ENCODE data around the gene STOX1. TPM values are rescaled to one million over a fixed set of nuclear protein-coding genes. Genes with fewer than 3 reads are reported as not detected.

The STOX1 gene
- total and polyA plus RNA-seq, 10 of the 15 experiments (the other 5 are each of a cell fraction or from before 2014, with no cell fraction given) = 0.18 to 1.2 (median 0.67) TPM; not detected in 1

DNA sequence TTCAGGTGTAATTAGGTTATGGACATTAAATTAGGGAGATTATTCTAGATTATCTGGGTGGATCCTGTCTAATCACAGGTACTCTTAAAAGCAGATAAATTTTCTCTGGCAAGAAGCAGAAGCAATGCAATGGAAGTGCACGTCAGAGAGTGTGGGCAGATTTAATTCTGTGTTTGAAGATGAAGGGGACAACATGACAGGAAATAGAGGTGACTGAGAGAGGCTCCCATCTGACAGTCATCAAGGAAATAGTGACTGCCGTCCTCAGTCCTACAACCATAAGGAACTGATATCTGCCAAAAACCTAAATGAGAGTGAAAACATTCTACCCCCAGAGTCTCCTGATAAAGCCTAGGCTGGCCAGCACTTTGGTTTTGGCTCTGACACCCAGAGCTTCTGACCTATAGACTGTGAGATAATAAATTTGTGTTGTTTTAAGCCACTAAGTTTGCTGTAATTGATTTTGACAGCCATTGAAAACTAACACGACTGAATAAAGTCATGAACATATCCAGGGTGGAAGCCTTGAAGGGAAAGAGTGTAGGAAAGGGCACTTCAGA, 43.3 kb downstream of the STOX1 start:
- Histone ChIP-seq H3K9ac (ENCODE audit: control insufficient read depth, insufficient read depth, low read length) (no peak overlapping the region), H3K36me3 (ENCODE audit: control insufficient read depth in 2 of 2, insufficient read depth in 2 of 2, low read length in 1 of 2) (no peaks in the 10 kb centered on the region), H3K4me1 (ENCODE audit: control insufficient read depth, insufficient read depth, low read length) (no peaks in the 10 kb centered on the region), H3K79me2 (ENCODE audit: control insufficient read depth, insufficient read depth, low read length) (no peaks in the 10 kb centered on the region), H3K9me3 (replicated peaks; ENCODE audit: control insufficient read depth, insufficient read depth, low read length) (no peaks in the 10 kb centered on the region; the same call in 2 of the 3 replicates), H3K27me3 (replicated peaks in 1 of 2; ENCODE audit: control insufficient read depth in 2 of 2, insufficient read depth in 2 of 2, low read length in 1 of 2) (no peaks in the 10 kb centered on the region), H4K20me1 (ENCODE audit: control insufficient read depth, insufficient read depth) (no peaks in the 10 kb centered on the region), H3K27ac (ENCODE audit: control insufficient read depth, insufficient read depth) (no peak overlapping the region), H3K4me3 (no peak overlapping the region), H2AFZ (ENCODE audit: control insufficient read depth, low read depth, low read length) (no peak overlapping the region), H3K4me2 (ENCODE audit: control insufficient read depth, insufficient read depth) (no peak overlapping the region)
- WGBS (ENCODE audit: insufficient coverage, insufficient replicate concordance, low lambda C conversion rate, missing lambda C conversion rate) = 58% methylated on average over 3 of the region's 3 CpGs
- RAD21 ChIA-PET (ENCODE audit: unreplicated experiment) = no interaction called here
- in situ Hi-C loops (cut with MboI) (no loop called here), intact Hi-C loops (cut with micrococcal nuclease; ENCODE audit: unreplicated experiment) (no loop called here)
- CTCF ChIA-PET = no interaction called here
- TF ChIP-seq, protein P1, sequence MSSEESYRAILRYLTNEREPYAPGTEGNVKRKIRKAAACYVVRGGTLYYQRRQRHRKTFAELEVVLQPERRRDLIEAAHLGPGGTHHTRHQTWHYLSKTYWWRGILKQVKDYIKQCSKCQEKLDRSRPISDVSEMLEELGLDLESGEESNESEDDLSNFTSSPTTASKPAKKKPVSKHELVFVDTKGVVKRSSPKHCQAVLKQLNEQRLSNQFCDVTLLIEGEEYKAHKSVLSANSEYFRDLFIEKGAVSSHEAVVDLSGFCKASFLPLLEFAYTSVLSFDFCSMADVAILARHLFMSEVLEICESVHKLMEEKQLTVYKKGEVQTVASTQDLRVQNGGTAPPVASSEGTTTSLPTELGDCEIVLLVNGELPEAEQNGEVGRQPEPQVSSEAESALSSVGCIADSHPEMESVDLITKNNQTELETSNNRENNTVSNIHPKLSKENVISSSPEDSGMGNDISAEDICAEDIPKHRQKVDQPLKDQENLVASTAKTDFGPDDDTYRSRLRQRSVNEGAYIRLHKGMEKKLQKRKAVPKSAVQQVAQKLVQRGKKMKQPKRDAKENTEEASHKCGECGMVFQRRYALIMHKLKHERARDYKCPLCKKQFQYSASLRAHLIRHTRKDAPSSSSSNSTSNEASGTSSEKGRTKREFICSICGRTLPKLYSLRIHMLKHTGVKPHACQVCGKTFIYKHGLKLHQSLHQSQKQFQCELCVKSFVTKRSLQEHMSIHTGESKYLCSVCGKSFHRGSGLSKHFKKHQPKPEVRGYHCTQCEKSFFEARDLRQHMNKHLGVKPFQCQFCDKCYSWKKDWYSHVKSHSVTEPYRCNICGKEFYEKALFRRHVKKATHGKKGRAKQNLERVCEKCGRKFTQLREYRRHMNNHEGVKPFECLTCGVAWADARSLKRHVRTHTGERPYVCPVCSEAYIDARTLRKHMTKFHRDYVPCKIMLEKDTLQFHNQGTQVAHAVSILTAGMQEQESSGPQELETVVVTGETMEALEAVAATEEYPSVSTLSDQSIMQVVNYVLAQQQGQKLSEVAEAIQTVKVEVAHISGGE (CRISPR knock-in tag; IDR thresholded peaks at IDR 0.05) = no peak
- TF ChIP-seq TARDBP (IDR thresholded peaks at IDR 0.05; ENCODE audit: borderline replicate concordance) = no peak
- no peak for TF ChIP-seq IRF4 (IDR thresholded peaks at IDR 0.05; ENCODE audit: low read depth, low read length)
- TF ChIP-seq ZZZ3 (IDR thresholded peaks at IDR 0.05; ENCODE audit: control insufficient read depth, insufficient read length, low read depth) = no peak
- no peak for TF ChIP-seq STAT3 (IDR thresholded peaks at IDR 0.05; ENCODE audit: low read depth, low read length)
- SMC1A ChIA-PET (ENCODE audit: uncharacterized antibody, unreplicated experiment) = no interaction called here
- no peak for FAIRE-seq
- no peak for ATAC-seq
- DNase-seq (ENCODE audit: low read depth, low spot score) = no peak
- POLR2A ChIA-PET = no interaction called here
- BruUV-seq (replicated peaks) = no TSS peak

All from GM12878 (cell line).